A549 (cell line): ENCODE measurements around the gene PHF2. TPM values are rescaled to one million over a fixed set of nuclear protein-coding genes. Genes with fewer than 3 reads are reported as not detected.

Source experiments
- ATAC-seq, 2 experiments: fragments of 200-7000 bp in 1 of 2; fragments of >200 bp in 1 of 2; cut with Nextera tagmentation in 1 of 2; cut with Tn5 transposase in 1 of 2; 3 replicates each; pipeline versions ENCODE4 v1.8.0 to v1.9.1; 2018 to 2020; ENCODE audit warnings: mild to moderate bottlenecking in 1 of 2, moderate library complexity in 1 of 2
- CTCF ChIA-PET: fragments of 300-600 bp; sonication (Branson Sonifier 250); formaldehyde crosslinking; extraction: SDS; loops from one replicate; lab custom pipeline; 2021; ENCODE audit warnings: antibody characterized with exemption, inconsistent platforms; lab: Yijun Ruan, JAX
- POLR2A ChIA-PET: fragments of 350-600 bp; formaldehyde crosslinking; extraction: SDS; loops from one replicate; lab custom pipeline; 2021; ENCODE audit warnings: antibody characterized with exemption, inconsistent platforms; lab: Yijun Ruan, JAX
- DNase-seq, 2 experiments: peaks; one replicate each; pipeline versions ENCODE4 v3.0.0 to v3.0.0-alpha.2; 2011 to 2016; ENCODE audit warnings: low read depth in 1 of 2, low spot score in 1 of 2
- FAIRE-seq: peaks from 2 replicates; lab custom pipeline; 2011; peaks lifted over from hg19 to GRCh38; lab: Jason Lieb, UNC
- H3K27ac ChIP-seq, 2 experiments: fragments of >200 bp; sonication (Bioruptor Twin); formaldehyde crosslinking; 3 replicates each; pipeline ENCODE4 v1.5.1; 2016 to 2017
- H3K4me1 ChIP-seq: fragments of >200 bp; sonication (Bioruptor Twin); formaldehyde crosslinking; 3 replicates; pipeline ENCODE4 v1.6.1; 2016
- H3K4me2 ChIP-seq: fragments of >200 bp; sonication (Bioruptor Twin); formaldehyde crosslinking; 3 replicates; pipeline ENCODE4 v1.6.1; 2016
- H3K4me3 ChIP-seq: fragments of >200 bp; sonication (Bioruptor Twin); formaldehyde crosslinking; 3 replicates; pipeline ENCODE4 v1.5.1; 2016
- H3K9me3 ChIP-seq: fragments of >200 bp; sonication (Bioruptor Twin); formaldehyde crosslinking; 3 replicates; pipeline ENCODE4 v1.6.1; 2016
- ATOH8 ChIP-seq: fragments of 250-450 bp; sonication (Bioruptor Pico); IDR thresholded peaks from 2 replicates; pipeline ENCODE4 v1.5.0; 2020; ENCODE audit warnings: low read depth, mild to moderate bottlenecking, moderate library complexity
- BHLHE40 ChIP-seq: IDR thresholded peaks from 2 replicates; pipeline ENCODE4 v1.6.1; 2012; ENCODE audit warnings: low read depth, low read length, inconsistent platforms
- CBX2 ChIP-seq: fragments of 200-600 bp; sonication (generic); IDR thresholded peaks from 2 replicates; pipeline ENCODE4 v1.6.1; 2016; ENCODE audit warnings: low read depth, mild to moderate bottlenecking, borderline replicate concordance
- CEBPB ChIP-seq, 2 experiments: fragments of >200 bp in 1 of 2; sonication (Bioruptor Twin) in 1 of 2; formaldehyde crosslinking in 1 of 2; IDR thresholded peaks; 2 replicates each; pipeline ENCODE4 v1.6.1; 2012 to 2016
- EHF ChIP-seq: fragments of 250-450 bp; sonication (Bioruptor Pico); IDR thresholded peaks from 2 replicates; pipeline ENCODE4 v1.5.0; 2020; ENCODE audit warnings: mild to moderate bottlenecking
- EP300 ChIP-seq, 2 experiments: fragments of >200 bp; sonication (Bioruptor Twin); formaldehyde crosslinking; IDR thresholded peaks; 2 replicates in 1 of 2; 3 replicates in 1 of 2; pipeline ENCODE4 v1.6.1; 2016 to 2017
- FOSB ChIP-seq: fragments of 250-450 bp; sonication (Bioruptor Pico); IDR thresholded peaks from 2 replicates; pipeline ENCODE4 v1.5.0; 2020; ENCODE audit warnings: mild to moderate bottlenecking, moderate library complexity
- FOSL2 ChIP-seq, 2 experiments: fragments of 450-650 bp in 1 of 2; fragments of >200 bp in 1 of 2; sonication (Bioruptor Twin) in 1 of 2; formaldehyde crosslinking; IDR thresholded peaks; 2 replicates each; pipeline versions ENCODE4 v1.5.0 to v1.6.1; 2016 to 2020; ENCODE audit warnings: mild to moderate bottlenecking in 1 of 2, moderate library complexity in 1 of 2
- FOXS1 ChIP-seq: fragments of 250-450 bp; sonication (Bioruptor Pico); IDR thresholded peaks from 2 replicates; pipeline ENCODE4 v1.5.0; 2020; ENCODE audit warnings: mild to moderate bottlenecking, moderate library complexity
- GATA3 ChIP-seq: IDR thresholded peaks from 2 replicates; pipeline ENCODE4 v1.6.1; 2012; ENCODE audit warnings: borderline replicate concordance
- HDAC2 ChIP-seq: fragments of 200-600 bp; sonication (generic); IDR thresholded peaks from 2 replicates; pipeline ENCODE4 v1.6.1; 2016
- HEYL ChIP-seq: fragments of 250-450 bp; sonication (Bioruptor Pico); IDR thresholded peaks from 2 replicates; pipeline ENCODE4 v1.8.0; 2021; ENCODE audit warnings: mild to moderate bottlenecking, moderate library complexity
- HOXA7 ChIP-seq: fragments of 250-450 bp; sonication (Bioruptor Pico); IDR thresholded peaks from 2 replicates; pipeline ENCODE4 v1.5.0; 2020; ENCODE audit warnings: mild to moderate bottlenecking, moderate library complexity
- MAFK ChIP-seq: fragments of 450-650 bp; IDR thresholded peaks from 2 replicates; pipeline ENCODE4 v1.6.1; 2014; ENCODE audit not compliant: partially characterized antibody
- POLR2A ChIP-seq: IDR thresholded peaks from 2 replicates; pipeline ENCODE4 v1.6.1; 2012; ENCODE audit warnings: mild to moderate bottlenecking, low read length
- RAD21 ChIP-seq, 2 experiments: fragments of >200 bp in 1 of 2; sonication (Bioruptor Twin) in 1 of 2; formaldehyde crosslinking in 1 of 2; IDR thresholded peaks in 1 of 2; conservative IDR thresholded peaks in 1 of 2; 2 replicates in 1 of 2; 3 replicates in 1 of 2; pipeline ENCODE4 v1.6.1; 2012 to 2018; ENCODE audit warnings: inconsistent platforms in 1 of 2
- REST ChIP-seq: fragments of 200-600 bp; sonication (generic); IDR thresholded peaks from 2 replicates; pipeline ENCODE4 v1.6.1; 2016; ENCODE audit warnings: antibody characterized with exemption, mild to moderate bottlenecking, moderate library complexity
- SMC3 ChIP-seq: fragments of >200 bp; sonication (Bioruptor Twin); formaldehyde crosslinking; IDR thresholded peaks from 3 replicates; pipeline ENCODE4 v1.6.1; 2018; ENCODE audit warnings: inconsistent platforms
- TP53 ChIP-seq: fragments of 250-450 bp; sonication (Bioruptor Pico); IDR thresholded peaks from 2 replicates; pipeline ENCODE4 v1.5.0; 2021; ENCODE audit warnings: mild to moderate bottlenecking, moderate library complexity
- WGBS: methylation state at CpG from one replicate; pipeline ENCODE4 v1.1.6; 2017; ENCODE audit errors: missing lambda C conversion rate; 5-methylcytosine and 5-hydroxymethylcytosine counted together
- polyA plus RNA-seq, 4 experiments: library from polyadenylated mRNA; depleted of rRNA in 3 of 4; stranded (reverse); fragments of >200 nt; fragmentation: RNase III in 1 of 4; extraction: RNeasy Plus Mini Kit Qiagen cat#74134 plus additional on column Dnase treatment in 1 of 4; gene quantifications; 2 replicates in 3 of 4; 3 replicates in 1 of 4; pipeline ENCODE4 v1.2.3, GENCODE V29; 2011 to 2017
- TF ChIP-seq, protein P1 (sequence below): fragments of 450-650 bp; IDR thresholded peaks from 2 replicates; pipeline ENCODE4 v1.6.1; 2014; ENCODE audit warnings: antibody characterized with exemption
- TF ChIP-seq, protein P2 (sequence below): IDR thresholded peaks from 2 replicates; pipeline ENCODE4 v1.6.1; 2012; ENCODE audit warnings: low read depth, borderline replicate concordance

Gene PHF2
- polyA plus RNA-seq, 2 of the 4 experiments (the other 2 are of a cell fraction): 9.6 to 12.2 TPM

- ChIA-PET POLR2A (no interaction called here), CTCF (interaction anchor here (2.1 kb wide), 1 partner anchor 9 kb away, joined by 7 read pairs; no protein-coding TSS in a partner anchor)
- H3K4me2 ChIP-seq: no peak overlapping the region
- ATAC-seq: peak in 1 of 2 experiments; percentile 42; a peak in 3 of 6 replicates
- H3K27ac ChIP-seq: no peak overlapping the region
- H3K9me3 ChIP-seq: no peaks in the 10 kb centered on the region
- TF ChIP-seq HDAC2: no peak
- TF ChIP-seq POLR2A: no peak
- TF ChIP-seq TP53 (CRISPR knock-in tag): no peak
- TF ChIP-seq FOSB (CRISPR knock-in tag): no peak
- TF ChIP-seq, protein P1, sequence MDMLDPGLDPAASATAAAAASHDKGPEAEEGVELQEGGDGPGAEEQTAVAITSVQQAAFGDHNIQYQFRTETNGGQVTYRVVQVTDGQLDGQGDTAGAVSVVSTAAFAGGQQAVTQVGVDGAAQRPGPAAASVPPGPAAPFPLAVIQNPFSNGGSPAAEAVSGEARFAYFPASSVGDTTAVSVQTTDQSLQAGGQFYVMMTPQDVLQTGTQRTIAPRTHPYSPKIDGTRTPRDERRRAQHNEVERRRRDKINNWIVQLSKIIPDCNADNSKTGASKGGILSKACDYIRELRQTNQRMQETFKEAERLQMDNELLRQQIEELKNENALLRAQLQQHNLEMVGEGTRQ: no peak
- TF ChIP-seq HOXA7: no peak
- TF ChIP-seq, protein P2, sequence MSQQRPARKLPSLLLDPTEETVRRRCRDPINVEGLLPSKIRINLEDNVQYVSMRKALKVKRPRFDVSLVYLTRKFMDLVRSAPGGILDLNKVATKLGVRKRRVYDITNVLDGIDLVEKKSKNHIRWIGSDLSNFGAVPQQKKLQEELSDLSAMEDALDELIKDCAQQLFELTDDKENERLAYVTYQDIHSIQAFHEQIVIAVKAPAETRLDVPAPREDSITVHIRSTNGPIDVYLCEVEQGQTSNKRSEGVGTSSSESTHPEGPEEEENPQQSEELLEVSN: no peak
- no peak for TF ChIP-seq FOXS1 (CRISPR knock-in tag)
- TF ChIP-seq SMC3: no peak
- TF ChIP-seq CEBPB (IDR thresholded peaks at IDR 0.05): no peak
- no peak for TF ChIP-seq EHF (CRISPR knock-in tag)
- H3K4me1 ChIP-seq: no peaks in the 10 kb centered on the region
- 95% methylated on average over 15 of the region's 16 CpGs for WGBS
- FAIRE-seq: no peak
- DNase-seq: no peak
- H3K4me3 ChIP-seq: no peak overlapping the region
These were observed 96.8 kb downstream of the PHF2 start for GRCh38 chr9:93673021-93673838.

DNA sequence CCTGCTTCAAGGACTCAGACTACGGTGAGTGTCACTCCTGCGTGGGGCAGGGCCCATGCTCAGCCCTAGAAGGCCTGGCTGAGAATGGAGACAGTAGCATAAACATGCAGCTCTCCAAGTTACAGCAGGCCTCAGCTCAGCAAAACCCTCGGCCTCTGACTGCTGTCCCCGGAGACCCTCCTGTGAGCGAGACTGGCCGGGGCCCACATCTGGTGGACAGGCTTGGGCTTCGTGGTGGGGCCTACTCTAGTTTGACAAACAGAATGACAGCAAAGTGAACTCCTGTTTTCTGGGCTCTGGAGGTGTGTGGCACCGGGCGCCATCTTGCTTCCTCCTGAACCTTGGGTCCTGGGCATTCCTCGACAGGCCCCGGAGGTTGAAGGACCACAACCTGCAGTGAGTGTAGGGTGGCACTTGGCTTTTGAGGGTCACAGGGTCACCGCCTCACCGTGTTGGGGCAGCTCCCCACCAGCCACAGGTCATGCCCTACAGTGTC is 97.5 kb downstream of the PHF2 start:
- Histone ChIP-seq H3K27ac (no peak overlapping the region), H3K9me3 (no peaks in the 10 kb centered on the region), H3K4me2 (no peak overlapping the region), H3K4me3 (no peak overlapping the region), H3K4me1 (no peaks in the 10 kb centered on the region)
- FAIRE-seq (no peak), ATAC-seq (no peak), DNase-seq (no peak)
- CTCF ChIA-PET: interaction anchor here (2.1 kb wide), 1 partner anchor 9 kb away, joined by 7 read pairs; no protein-coding TSS in a partner anchor
- POLR2A ChIA-PET: no interaction called here
- no peak for TF ChIP-seq CBX2
- no peak for TF ChIP-seq FOXS1 (CRISPR knock-in tag)
- TF ChIP-seq FOSL2 (IDR thresholded peaks at IDR 0.05): no peak
- TF ChIP-seq FOSL2 (CRISPR knock-in tag; IDR thresholded peaks at IDR 0.05): no peak
- TF ChIP-seq RAD21 (conservative IDR thresholded peaks at IDR 0.05 in 1 of 2, IDR thresholded peaks at IDR 0.05 in 1 of 2): no peak
- TF ChIP-seq, protein P2: no peak
- no peak for TF ChIP-seq EP300 (IDR thresholded peaks at IDR 0.05)
- TF ChIP-seq BHLHE40: no peak
- TF ChIP-seq HEYL (CRISPR knock-in tag): no peak
- TF ChIP-seq REST: no peak
- no peak for TF ChIP-seq ATOH8 (CRISPR knock-in tag)
- no peak for TF ChIP-seq EHF (CRISPR knock-in tag)
- TF ChIP-seq HDAC2: no peak
- no peak for TF ChIP-seq GATA3
- TF ChIP-seq MAFK: no peak
- 95% methylated on average over 13 of the region's 13 CpGs for WGBS
